Heart left ventricle (tissue), 16 donors: Measurements from ENCODE around the gene GPC6. TPM values are rescaled to one million over a fixed set of nuclear protein-coding genes. Genes with fewer than 3 reads are reported as not detected.

Experiments used
- ATAC-seq, 4 donors: fragments of 200-7000 bp; cut with Tn5 transposase; one replicate each; pipeline ENCODE4 v1.9.1; 2020 to 2022; ENCODE audit warnings: moderate library complexity in 4 of 4, mild to moderate bottlenecking in 3 of 4, moderate number of reproducible peaks in 1 of 4
- DNase-seq, 5 donors: peaks; one replicate each; pipeline ENCODE4 v3.0.0-alpha.2; 2020
- H3K27ac ChIP-seq, 12 donors: fragments of 200-600 bp; sonication (generic) in 4 of 12; one replicate each; pipeline versions ENCODE4 v1.5.0 to v1.8.0; 2016 to 2022; ENCODE audit warnings: mild to moderate bottlenecking in 2 of 12
- H3K27me3 ChIP-seq, 9 donors: fragments of 200-600 bp; sonication (generic) in 2 of 9; one replicate each; pipeline versions ENCODE4 v1.5.1 to v1.8.0; 2016 to 2022; ENCODE audit warnings: mild to moderate bottlenecking in 3 of 9
- H3K36me3 ChIP-seq, 9 donors: fragments of 200-600 bp; sonication (generic) in 2 of 9; one replicate each; pipeline versions ENCODE4 v1.5.0 to v1.8.0; 2018 to 2022; ENCODE audit warnings: mild to moderate bottlenecking in 2 of 9
- H3K4me1 ChIP-seq, 12 donors: fragments of 200-600 bp; sonication (generic) in 4 of 12; one replicate each; pipeline versions ENCODE4 v1.5.0 to v1.8.0; 2016 to 2022; ENCODE audit warnings: mild to moderate bottlenecking in 3 of 12
- H3K4me3 ChIP-seq, 12 donors: fragments of 200-600 bp; sonication (generic) in 4 of 12; one replicate each; pipeline versions ENCODE4 v1.5.0 to v1.8.0; 2017 to 2022; ENCODE audit warnings: mild to moderate bottlenecking in 9 of 12, moderate library complexity in 4 of 12
- H3K9me3 ChIP-seq, 12 donors: fragments of 200-600 bp; sonication (generic) in 4 of 12; one replicate each; pipeline versions ENCODE4 v1.5.0 to v1.8.0; 2016 to 2022; ENCODE audit warnings: mild to moderate bottlenecking in 1 of 12
- CTCF ChIP-seq, 12 donors: fragments of 200-600 bp; sonication (generic) in 4 of 12; IDR thresholded peaks; one replicate each; pipeline versions ENCODE4 v1.5.0 to v1.8.0; 2018 to 2022; ENCODE audit warnings: antibody characterized with exemption in 12 of 12, mild to moderate bottlenecking in 5 of 12
- POLR2A ChIP-seq, 2 donors: fragments of 450-650 bp; IDR thresholded peaks; one replicate each; pipeline ENCODE4 v1.6.1; 2017; ENCODE audit warnings: antibody characterized with exemption in 2 of 2, mild to moderate bottlenecking in 2 of 2, moderate library complexity in 2 of 2
- whole genome bisulfite sequencing, 4 donors: extraction: QIAGEN DNeasy Blood & Tissue Kit in 2 of 4; methylation state at CpG; one replicate each; pipeline versions ENCODE4 v1.1.5 to v1.1.7; 2013 to 2018; 5-methylcytosine and 5-hydroxymethylcytosine counted together
- intact Hi-C, 10 donors: fragments of 100-400 bp; cut with DNase I; formaldehyde crosslinking; loops; one replicate each; pipeline versions ENCODE4 v1.11.1 to v1.14.2; 2022
- polyA plus RNA-seq, 2 donors: library from polyadenylated mRNA; stranded (reverse); fragments of 200-250 nt; gene quantifications; one replicate each; pipeline ENCODE4 v1.2.3, GENCODE V29; 2013
- total RNA-seq, 9 donors: library from RNA; depleted of rRNA in 2 of 9; stranded (reverse); fragments of >200 nt in 2 of 9; fragmentation: NEBNext Ultra II Directional in 3 of 9; extraction: Animal tissue kit (Norgen Biotek cat#: 25700) in 3 of 9; gene quantifications; one replicate each; pipeline versions ENCODE4 v1.1.0 to v1.2.4, GENCODE V29; 2016 to 2023
- donor health status: ischemic (EF 13 %, LVEDD 7.1; RV severe dilation, severe dysfunction).
- donor health status: healthy with polysubstance abuse.
- donor health status: DM: no; HTN: yes; CAD: no.
- donor health status: DM: no; HTN: no; CAD: no.
- donor health status: ischemic (EF 25% LVEDD 6.9; RV normal size, moderate dysfunction).
- donor health status: ischemic (EF 25% LVEDD 5.7; RV mildly dilated, moderate dysfunction).
- donor health status: healthy.
- donor health status: DM: yes; HTN: yes; CAD: no.
- donor health status: ischemic (EF 35%, LVEDD 5.7; RV mildly dilated, moderate dysfunction).
- donor health status: nonischemic (EF 11% LVEDD 7.7; RV severe dilation, severe dysfunction).
- donor health status: DM: yes; HTN: yes; CAD: no.
- donor health status: PGD.
- donor health status: ischemic (EF 29% LVEDD 5.4; RV normal size, mild dysfunction).
- donor health status: nonischemic (EF 23%, LVEDD 6.1; RV moderate dilation, normal function).

GPC6 gene
- total and polyA plus RNA-seq, 11 donors, result 0.08 to 6.2 (median 2.0) TPM

GRCh38 chr13:94210816-94211215, 984.2 kb downstream of the GPC6 start:
- Histone ChIP-seq H3K27me3 (no peaks in the 10 kb centered on the region), H3K27ac (no peak overlapping the region), H3K4me3 (no peak overlapping the region), H3K4me1 (no peaks in the 10 kb centered on the region), H3K36me3 (no peaks in the 10 kb centered on the region), H3K9me3 (no peaks in the 10 kb centered on the region)
- intact Hi-C loops, result no loop called here
- TF ChIP-seq CTCF (IDR thresholded peaks at IDR 0.05), result no peak
- TF ChIP-seq POLR2A (IDR thresholded peaks at IDR 0.05), result no peak
- ATAC-seq (no peak), DNase-seq (no peak)
- WGBS, 4 donors, result 70 to 77% (median 73%) methylated on average over 5 of the region's 5 CpGs

- DNase-seq, result no peak
- TF ChIP-seq CTCF (IDR thresholded peaks at IDR 0.05) (no peak), POLR2A (IDR thresholded peaks at IDR 0.05) (no peak)
- Histone ChIP-seq H3K4me3 (no peak overlapping the region), H3K27ac (no peak overlapping the region), H3K4me1 (no peaks in the 10 kb centered on the region), H3K27me3 (no peaks in the 10 kb centered on the region), H3K9me3 (no peaks in the 10 kb centered on the region), H3K36me3 (no peaks in the 10 kb centered on the region)
- intact Hi-C loops, result no loop called here
- ATAC-seq, result no peak
Observed at GRCh38 chr13:94212196-94212595, 985.6 kb downstream of the GPC6 start.

DNA sequence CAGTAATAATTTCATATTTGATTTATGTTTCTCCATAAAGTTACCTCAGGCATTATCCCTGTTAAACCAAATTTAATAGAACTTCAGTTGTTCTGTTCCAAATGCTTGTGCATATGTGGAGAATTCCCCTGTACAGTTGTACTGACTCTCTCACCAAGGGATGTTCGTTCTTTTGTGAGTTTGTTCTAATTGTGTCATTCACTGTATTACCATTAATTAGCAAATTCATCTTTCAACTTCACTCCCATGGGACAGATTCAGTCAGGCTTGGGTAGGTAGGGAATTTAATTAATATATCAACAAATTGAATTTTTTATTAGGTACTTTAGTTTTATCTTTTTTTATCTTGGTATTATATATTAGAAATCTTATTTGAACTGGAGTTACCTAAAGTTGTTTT, 987.5 kb downstream of the GPC6 start:
- Histone ChIP-seq H3K36me3 (no peaks in the 10 kb centered on the region), H3K4me1 (no peaks in the 10 kb centered on the region), H3K27me3 (no peaks in the 10 kb centered on the region), H3K9me3 (no peaks in the 10 kb centered on the region), H3K4me3 (no peak overlapping the region), H3K27ac (no peak overlapping the region)
- intact Hi-C loops, result no loop called here
- WGBS, 4 donors, result 84 to 90% (median 88%) methylated on average over 1 of the region's 1 CpG
- TF ChIP-seq CTCF (IDR thresholded peaks at IDR 0.05) (no peak), POLR2A (IDR thresholded peaks at IDR 0.05) (no peak)
- DNase-seq, result no peak
- no peak for ATAC-seq

GRCh38 chr13:94214975-94215374, 988.4 kb downstream of the GPC6 start:
- Histone ChIP-seq H3K9me3 (no peaks in the 10 kb centered on the region), H3K36me3 (no peaks in the 10 kb centered on the region), H3K4me3 (no peak overlapping the region), H3K27me3 (no peaks in the 10 kb centered on the region), H3K27ac (no peak overlapping the region), H3K4me1 (no peaks in the 10 kb centered on the region)
- TF ChIP-seq CTCF (IDR thresholded peaks at IDR 0.05) (no peak), POLR2A (IDR thresholded peaks at IDR 0.05) (no peak)
- DNase-seq (no peak), ATAC-seq (no peak)
- WGBS, 4 donors, result 87 to 96% (median 91%) methylated on average over 3 of the region's 3 CpGs
- intact Hi-C loops, result no loop called here
